ENCODE results near the gene SLC31A1.

The SLC31A1 gene

GRCh38 chr9:113302792-113303418 is 81.6 kb downstream of the SLC31A1 start, which contains the start of gene RNF183:
RNF183 (minus strand) TSS chr9:113303376; CDS start chr9:113298184, 5,192 bp downstream.
- no peak within 1 kb of the TSS for H3K4me3 ChIP-seq (ENCODE audit: low read length)
- DNase-seq (ENCODE audit: low read depth): no peak

GRCh38 chr9:113306566-113306965 is 85.2 kb downstream of the SLC31A1 start:
- no peak for DNase-seq (ENCODE audit: low read depth)
- H3K4me3 ChIP-seq (ENCODE audit: low read length): no peak overlapping the region
- no peak for TF ChIP-seq CTCF (conservative IDR thresholded peaks at IDR 0.05; ENCODE audit: low read length)

More at GRCh38 chr9:113302792-113303418, 81.6 kb downstream of the SLC31A1 start, which contains the start of gene RNF183:
- no peak for TF ChIP-seq CTCF (conservative IDR thresholded peaks at IDR 0.05; ENCODE audit: low read length)

- no peak for TF ChIP-seq CTCF (conservative IDR thresholded peaks at IDR 0.05; ENCODE audit: low read length)
- no peak for DNase-seq (ENCODE audit: low read depth)
- H3K4me3 ChIP-seq (ENCODE audit: low read length): no peak overlapping the region
These were observed 86.1 kb downstream of the SLC31A1 start for GRCh38 chr9:113307396-113307975.

GRCh38 chr9:113309204-113309813 is 88.0 kb downstream of the SLC31A1 start:
- peak; percentile 89 for TF ChIP-seq CTCF (conservative IDR thresholded peaks at IDR 0.05; ENCODE audit: low read length)
- peak; percentile 57 for DNase-seq (ENCODE audit: low read depth)
- H3K4me3 ChIP-seq (ENCODE audit: low read length): no peak overlapping the region

GRCh38 chr9:113310538-113310937 is 89.2 kb downstream of the SLC31A1 start:
- H3K4me3 ChIP-seq (ENCODE audit: low read length): no peak overlapping the region
- TF ChIP-seq CTCF (conservative IDR thresholded peaks at IDR 0.05; ENCODE audit: low read length): no peak
- peak; percentile 12 for DNase-seq (ENCODE audit: low read depth)

- DNase-seq (ENCODE audit: low read depth): peak; percentile 59
- no peak overlapping the region for H3K4me3 ChIP-seq (ENCODE audit: low read length)
- no peak for TF ChIP-seq CTCF (conservative IDR thresholded peaks at IDR 0.05; ENCODE audit: low read length)
These were observed 90.6 kb downstream of the SLC31A1 start for GRCh38 chr9:113311961-113312360.

- TF ChIP-seq CTCF (conservative IDR thresholded peaks at IDR 0.05; ENCODE audit: low read length): no peak
- no peak overlapping the region for H3K4me3 ChIP-seq (ENCODE audit: low read length)
- DNase-seq (ENCODE audit: low read depth): no peak
These were observed 91.9 kb downstream of the SLC31A1 start for GRCh38 chr9:113313261-113313660.
